GM23338 (cell line): ENCODE measurements around the gene CASP10.

Source experiments
- CREB1 ChIP-seq: fragments of 250-450 bp; sonication (Bioruptor Pico); IDR thresholded peaks from 2 replicates; pipeline ENCODE4 v1.5.0; 2020; ENCODE audit warnings: low read depth, mild to moderate bottlenecking, moderate library complexity
- EZH2 ChIP-seq: fragments of 200-600 bp; sonication (generic); IDR thresholded peaks from one replicate; pipeline ENCODE4 v1.8.0; 2017; ENCODE audit warnings: antibody characterized with exemption, mild to moderate bottlenecking, low read depth; ENCODE audit not compliant: unreplicated experiment
- EZH2phosphoT487 ChIP-seq: fragments of 200-600 bp; sonication (generic); IDR thresholded peaks from one replicate; pipeline ENCODE4 v1.8.1; 2018; ENCODE audit warnings: antibody characterized with exemption; ENCODE audit not compliant: unreplicated experiment
- JUNB ChIP-seq: IDR thresholded peaks from one replicate; pipeline ENCODE4 v1.6.1; 2016; ENCODE audit warnings: antibody characterized with exemption; ENCODE audit not compliant: unreplicated experiment
- NANOG ChIP-seq: IDR thresholded peaks from 2 replicates; pipeline ENCODE4 v1.6.1; 2016; ENCODE audit warnings: antibody characterized with exemption, borderline replicate concordance
- POLR2AphosphoS5 ChIP-seq: IDR thresholded peaks from 2 replicates; pipeline ENCODE4 v1.6.1; 2016; ENCODE audit warnings: antibody characterized with exemption, low read depth
- STAT1 ChIP-seq: IDR thresholded peaks from one replicate; pipeline ENCODE4 v1.6.1; 2016; ENCODE audit warnings: antibody characterized with exemption; ENCODE audit not compliant: unreplicated experiment
- ZNF114 ChIP-seq: fragments of 250-450 bp; sonication (Bioruptor Pico); IDR thresholded peaks from 2 replicates; pipeline ENCODE4 v1.5.0; 2020; ENCODE audit warnings: mild to moderate bottlenecking, moderate library complexity
- TF ChIP-seq, protein P1 (sequence below), 2 experiments: fragments of 200-600 bp in 1 of 2; sonication (generic) in 1 of 2; conservative IDR thresholded peaks; 2 replicates each; pipeline versions ENCODE4 v1.5.1 to v1.6.1; 2016 to 2017; ENCODE audit warnings: antibody characterized with exemption in 2 of 2, low read depth in 2 of 2, mild to moderate bottlenecking in 2 of 2, moderate library complexity in 1 of 2
- TF ChIP-seq, protein P2 (sequence below): IDR thresholded peaks from one replicate; pipeline ENCODE4 v1.6.1; 2018; ENCODE audit warnings: antibody characterized with exemption; ENCODE audit not compliant: unreplicated experiment
- TF ChIP-seq, protein P3 (sequence below): IDR thresholded peaks from 2 replicates; pipeline ENCODE4 v1.6.1; 2016; ENCODE audit warnings: antibody characterized with exemption

DNA sequence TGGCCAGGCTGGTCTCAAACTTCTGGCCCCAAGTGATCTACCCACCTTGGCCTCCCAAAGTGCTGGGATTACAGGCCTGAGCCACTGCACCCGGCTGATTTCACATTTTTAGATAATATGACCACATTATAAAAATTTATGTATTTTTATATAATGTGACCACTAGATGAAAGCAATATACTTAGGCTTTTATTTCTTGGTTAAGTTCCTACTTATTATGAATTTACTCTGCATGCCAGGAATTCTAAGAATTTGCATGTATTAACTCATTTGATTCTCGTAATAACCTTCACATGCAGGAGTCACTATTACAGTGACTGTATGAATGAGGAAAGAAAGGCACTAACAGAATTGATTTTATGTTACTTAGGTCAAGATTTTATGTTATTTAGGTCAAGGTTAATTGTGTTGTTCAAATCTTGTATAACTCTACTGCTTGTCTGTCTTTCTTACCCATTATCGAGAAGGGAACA is 51.8 kb downstream of the CASP10 start:
- TF ChIP-seq, protein P1, sequence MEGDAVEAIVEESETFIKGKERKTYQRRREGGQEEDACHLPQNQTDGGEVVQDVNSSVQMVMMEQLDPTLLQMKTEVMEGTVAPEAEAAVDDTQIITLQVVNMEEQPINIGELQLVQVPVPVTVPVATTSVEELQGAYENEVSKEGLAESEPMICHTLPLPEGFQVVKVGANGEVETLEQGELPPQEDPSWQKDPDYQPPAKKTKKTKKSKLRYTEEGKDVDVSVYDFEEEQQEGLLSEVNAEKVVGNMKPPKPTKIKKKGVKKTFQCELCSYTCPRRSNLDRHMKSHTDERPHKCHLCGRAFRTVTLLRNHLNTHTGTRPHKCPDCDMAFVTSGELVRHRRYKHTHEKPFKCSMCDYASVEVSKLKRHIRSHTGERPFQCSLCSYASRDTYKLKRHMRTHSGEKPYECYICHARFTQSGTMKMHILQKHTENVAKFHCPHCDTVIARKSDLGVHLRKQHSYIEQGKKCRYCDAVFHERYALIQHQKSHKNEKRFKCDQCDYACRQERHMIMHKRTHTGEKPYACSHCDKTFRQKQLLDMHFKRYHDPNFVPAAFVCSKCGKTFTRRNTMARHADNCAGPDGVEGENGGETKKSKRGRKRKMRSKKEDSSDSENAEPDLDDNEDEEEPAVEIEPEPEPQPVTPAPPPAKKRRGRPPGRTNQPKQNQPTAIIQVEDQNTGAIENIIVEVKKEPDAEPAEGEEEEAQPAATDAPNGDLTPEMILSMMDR (conservative IDR thresholded peaks at IDR 0.05; ENCODE audit: low read depth in 2 of 2), result no peak
- no peak for TF ChIP-seq ZNF114 (CRISPR knock-in tag)
- TF ChIP-seq, protein P2, sequence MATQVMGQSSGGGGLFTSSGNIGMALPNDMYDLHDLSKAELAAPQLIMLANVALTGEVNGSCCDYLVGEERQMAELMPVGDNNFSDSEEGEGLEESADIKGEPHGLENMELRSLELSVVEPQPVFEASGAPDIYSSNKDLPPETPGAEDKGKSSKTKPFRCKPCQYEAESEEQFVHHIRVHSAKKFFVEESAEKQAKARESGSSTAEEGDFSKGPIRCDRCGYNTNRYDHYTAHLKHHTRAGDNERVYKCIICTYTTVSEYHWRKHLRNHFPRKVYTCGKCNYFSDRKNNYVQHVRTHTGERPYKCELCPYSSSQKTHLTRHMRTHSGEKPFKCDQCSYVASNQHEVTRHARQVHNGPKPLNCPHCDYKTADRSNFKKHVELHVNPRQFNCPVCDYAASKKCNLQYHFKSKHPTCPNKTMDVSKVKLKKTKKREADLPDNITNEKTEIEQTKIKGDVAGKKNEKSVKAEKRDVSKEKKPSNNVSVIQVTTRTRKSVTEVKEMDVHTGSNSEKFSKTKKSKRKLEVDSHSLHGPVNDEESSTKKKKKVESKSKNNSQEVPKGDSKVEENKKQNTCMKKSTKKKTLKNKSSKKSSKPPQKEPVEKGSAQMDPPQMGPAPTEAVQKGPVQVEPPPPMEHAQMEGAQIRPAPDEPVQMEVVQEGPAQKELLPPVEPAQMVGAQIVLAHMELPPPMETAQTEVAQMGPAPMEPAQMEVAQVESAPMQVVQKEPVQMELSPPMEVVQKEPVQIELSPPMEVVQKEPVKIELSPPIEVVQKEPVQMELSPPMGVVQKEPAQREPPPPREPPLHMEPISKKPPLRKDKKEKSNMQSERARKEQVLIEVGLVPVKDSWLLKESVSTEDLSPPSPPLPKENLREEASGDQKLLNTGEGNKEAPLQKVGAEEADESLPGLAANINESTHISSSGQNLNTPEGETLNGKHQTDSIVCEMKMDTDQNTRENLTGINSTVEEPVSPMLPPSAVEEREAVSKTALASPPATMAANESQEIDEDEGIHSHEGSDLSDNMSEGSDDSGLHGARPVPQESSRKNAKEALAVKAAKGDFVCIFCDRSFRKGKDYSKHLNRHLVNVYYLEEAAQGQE, result no peak
- no peak for TF ChIP-seq EZH2phosphoT487
- TF ChIP-seq CREB1 (CRISPR knock-in tag), result no peak
- no peak for TF ChIP-seq POLR2AphosphoS5
- TF ChIP-seq EZH2, result no peak
- no peak for TF ChIP-seq JUNB
- no peak for TF ChIP-seq STAT1
- TF ChIP-seq, protein P3, sequence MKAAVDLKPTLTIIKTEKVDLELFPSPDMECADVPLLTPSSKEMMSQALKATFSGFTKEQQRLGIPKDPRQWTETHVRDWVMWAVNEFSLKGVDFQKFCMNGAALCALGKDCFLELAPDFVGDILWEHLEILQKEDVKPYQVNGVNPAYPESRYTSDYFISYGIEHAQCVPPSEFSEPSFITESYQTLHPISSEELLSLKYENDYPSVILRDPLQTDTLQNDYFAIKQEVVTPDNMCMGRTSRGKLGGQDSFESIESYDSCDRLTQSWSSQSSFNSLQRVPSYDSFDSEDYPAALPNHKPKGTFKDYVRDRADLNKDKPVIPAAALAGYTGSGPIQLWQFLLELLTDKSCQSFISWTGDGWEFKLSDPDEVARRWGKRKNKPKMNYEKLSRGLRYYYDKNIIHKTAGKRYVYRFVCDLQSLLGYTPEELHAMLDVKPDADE, result no peak
- TF ChIP-seq NANOG, result no peak
